ENCODE data around the gene ADCYAP1R1.
"Not testable (repeated sequence)": the region's sequence is repeated elsewhere in the genome, so short reads cannot be mapped to it uniquely, and the experiment has no call there.

DNA sequence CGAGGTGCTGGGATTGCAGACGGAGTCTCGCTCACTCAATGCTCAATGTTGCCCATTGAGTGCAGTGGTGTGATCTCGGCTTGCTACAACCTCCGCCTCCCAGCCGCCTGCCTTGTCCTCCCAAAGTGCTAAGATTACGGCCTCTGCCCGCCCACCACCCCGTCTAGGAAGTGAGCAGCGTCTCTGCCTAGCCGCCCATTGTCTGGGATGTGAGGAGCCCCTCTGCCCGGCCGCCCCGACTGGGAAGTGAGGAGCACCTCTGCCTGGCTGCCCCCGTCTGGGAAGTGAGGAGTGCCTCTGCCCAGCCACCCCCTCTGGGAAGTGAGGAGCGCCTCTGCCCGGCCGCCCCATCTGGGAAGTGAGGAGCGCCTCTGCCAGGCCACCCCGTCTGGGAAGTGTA lies 101.2 kb downstream of the ADCYAP1R1 start:
- not testable (repeated sequence) for TF ChIP-seq TAF1 (IDR thresholded peaks at IDR 0.05; ENCODE audit: low read depth, low read length); POLR2A (IDR thresholded peaks at IDR 0.05; ENCODE audit: low read depth, low read length); POLR2AphosphoS5 (IDR thresholded peaks at IDR 0.05; ENCODE audit: low read depth, low read length); SPI1 (IDR thresholded peaks at IDR 0.05; ENCODE audit: low read depth, low read length); POU2F2 (IDR thresholded peaks at IDR 0.05; ENCODE audit: low read depth, low read length); PAX5 (IDR thresholded peaks at IDR 0.05; ENCODE audit: insufficient read depth, low read length, severe bottlenecking)
